ENCODE measurements around the gene NAV3.

The NAV3 gene

DNA sequence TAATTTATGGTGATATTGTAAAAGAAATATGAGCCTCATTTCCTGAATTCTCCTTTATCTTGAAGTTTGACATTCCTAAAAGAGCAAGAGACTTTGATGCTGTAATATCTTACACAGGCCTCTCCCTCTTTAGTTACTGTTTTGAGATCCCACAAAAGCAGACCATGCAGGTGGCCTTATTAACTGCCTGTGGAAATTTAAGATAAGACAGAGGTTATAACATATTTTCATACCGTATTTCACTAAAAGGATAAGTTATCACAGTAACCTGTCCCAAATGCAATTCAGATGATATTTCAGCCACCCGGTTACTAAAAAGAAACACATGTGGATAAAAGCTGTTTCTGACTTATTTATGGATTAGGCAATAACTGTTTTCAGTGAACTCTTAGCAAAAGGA lies 150.1 kb downstream of the NAV3 start:
- DNase-seq (ENCODE audit: low read depth in 2 of 3, low spot score in 2 of 3), result no peak

DNA sequence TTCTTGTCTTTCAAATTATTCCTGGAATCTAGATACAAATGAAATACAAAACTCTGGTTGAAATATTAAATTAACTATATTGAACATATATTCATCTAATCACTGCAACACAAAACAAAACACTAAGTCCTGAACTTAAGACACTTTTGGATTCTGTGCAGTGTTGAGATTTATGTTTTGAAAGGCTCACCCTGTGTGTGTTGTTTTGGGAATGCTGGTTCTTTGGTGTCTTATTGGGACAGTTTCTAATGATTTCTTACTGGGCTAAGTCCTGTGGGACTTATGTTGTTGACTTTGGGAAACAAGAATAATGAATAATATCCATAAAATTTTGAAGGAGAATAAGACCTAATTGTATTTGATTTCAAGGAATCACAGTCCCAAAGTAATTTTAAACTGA lies 153.2 kb downstream of the NAV3 start:
- no peak for DNase-seq (ENCODE audit: low read depth in 2 of 3, low spot score in 2 of 3)

DNA sequence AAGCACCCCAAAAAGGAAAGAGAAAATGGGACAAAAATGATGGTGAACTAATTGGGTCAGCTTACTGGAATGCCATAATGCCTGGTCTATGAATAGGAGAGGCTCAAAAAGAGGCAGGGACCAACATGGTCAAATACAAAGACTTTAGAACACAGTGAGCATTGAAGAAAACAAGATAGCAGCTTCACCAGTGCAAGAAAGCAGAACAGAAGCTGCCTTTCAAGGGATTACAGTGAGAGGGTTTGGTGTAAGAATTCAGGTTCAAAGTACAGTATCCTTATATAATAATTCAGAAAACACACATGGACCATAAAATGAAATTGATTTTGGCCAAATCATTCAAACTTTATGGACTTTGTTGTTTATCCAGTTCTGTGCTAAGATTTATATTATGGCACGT lies 162.1 kb downstream of the NAV3 start:
- DNase-seq (ENCODE audit: low read depth in 2 of 3, low spot score in 2 of 3), result no peak

DNA sequence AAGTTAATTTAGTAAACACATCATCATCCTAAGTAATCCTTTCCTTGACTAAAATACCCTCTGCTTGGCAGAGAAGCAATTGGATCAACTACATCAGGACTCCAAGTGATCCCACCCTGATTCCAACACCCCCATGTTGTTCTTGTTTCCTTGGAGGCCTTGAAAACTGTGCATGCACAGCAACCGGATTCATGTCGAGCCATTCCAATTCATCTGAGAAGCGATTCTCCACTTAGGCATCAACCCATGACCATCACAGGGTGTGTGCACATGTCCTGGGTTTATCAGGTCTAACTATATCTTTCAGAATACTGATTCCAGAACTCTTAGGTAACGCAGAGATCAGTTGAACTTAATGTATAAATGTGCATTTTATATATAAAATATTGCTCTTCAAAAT lies 163.0 kb downstream of the NAV3 start:
- no peak for DNase-seq (ENCODE audit: low read depth in 2 of 3, low spot score in 2 of 3)

DNA sequence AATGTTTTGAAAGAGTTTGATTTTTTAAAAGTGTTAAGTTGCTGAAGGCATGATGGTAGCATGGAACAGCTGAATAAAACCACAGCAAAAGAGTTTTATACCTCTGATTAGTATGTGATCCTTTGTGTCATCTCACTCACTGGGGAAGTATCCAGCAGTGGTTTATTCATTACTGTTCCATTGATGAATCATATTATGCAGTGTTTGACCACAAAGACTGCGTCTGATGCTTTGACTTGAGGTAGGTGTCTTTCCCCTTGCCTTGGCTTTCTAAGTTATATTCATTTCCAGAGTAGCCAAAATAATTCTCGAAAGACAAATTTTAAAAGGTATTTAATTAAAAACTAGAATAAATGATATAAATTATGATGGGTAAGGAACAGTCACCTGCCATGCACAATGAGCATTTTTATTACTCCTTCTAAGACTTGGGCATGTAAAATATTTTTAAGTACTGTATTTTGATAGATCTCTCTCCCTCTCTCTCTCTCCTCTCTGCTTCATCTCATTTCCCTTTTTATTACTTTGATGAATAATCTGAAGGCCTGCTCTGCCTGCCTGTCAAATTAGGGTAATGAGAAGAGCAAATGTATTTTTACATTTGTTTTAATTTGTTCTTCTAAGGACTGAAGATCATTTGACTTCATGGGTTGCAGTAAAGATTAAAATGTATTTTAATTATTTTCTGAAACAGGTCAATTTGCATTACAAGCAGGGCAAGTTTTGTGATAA lies 164.9 kb downstream of the NAV3 start:
- DNase-seq (ENCODE audit: low read depth in 2 of 3, low spot score in 2 of 3), result no peak

DNA sequence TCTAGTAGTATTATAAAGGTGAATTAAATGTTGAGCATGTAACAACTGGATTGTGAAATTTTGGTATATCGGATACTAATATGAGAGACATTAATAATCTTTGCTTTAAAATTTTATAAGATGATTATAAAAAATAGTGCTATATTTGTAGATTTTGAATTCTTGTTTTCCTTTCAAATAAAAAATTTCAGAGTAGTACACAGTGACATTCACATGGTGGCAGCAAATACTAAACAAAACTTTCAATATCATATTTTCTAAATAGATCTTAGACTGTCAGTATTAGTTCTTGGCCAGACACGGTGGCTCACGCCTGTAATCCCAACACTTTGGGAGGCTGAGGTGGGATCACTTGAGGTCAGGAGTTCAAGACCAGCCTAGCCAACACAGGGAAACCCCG lies 166.0 kb downstream of the NAV3 start:
- no peak for DNase-seq (ENCODE audit: low read depth in 2 of 3, low spot score in 2 of 3)

DNA sequence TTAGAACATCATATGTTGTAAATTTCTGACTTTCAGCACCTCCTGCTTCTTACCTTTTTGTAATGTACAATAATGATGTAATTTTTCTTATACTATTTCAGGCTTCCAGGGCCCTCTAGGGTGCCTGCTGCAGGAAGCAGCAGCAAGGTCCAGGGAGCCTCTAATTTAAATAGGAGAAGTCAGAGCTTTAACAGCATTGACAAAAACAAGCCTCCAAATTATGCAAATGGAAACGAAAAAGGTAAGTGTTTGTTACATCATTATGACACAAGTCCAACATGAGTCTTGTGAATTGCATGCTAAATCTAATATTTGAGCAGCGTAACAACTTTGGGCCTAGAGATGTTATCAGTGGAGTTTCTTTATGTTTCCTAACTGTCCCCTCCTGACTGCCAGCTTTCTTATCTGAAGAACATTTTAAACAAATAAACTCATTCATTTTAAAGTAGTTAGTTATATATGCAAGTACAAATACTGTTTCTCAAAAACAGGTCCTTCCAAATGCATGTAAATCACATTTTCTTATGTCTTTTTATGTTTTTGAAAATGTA lies 167.6 kb downstream of the NAV3 start:
- DNase-seq (ENCODE audit: low read depth in 2 of 3, low spot score in 2 of 3), result no peak

DNA sequence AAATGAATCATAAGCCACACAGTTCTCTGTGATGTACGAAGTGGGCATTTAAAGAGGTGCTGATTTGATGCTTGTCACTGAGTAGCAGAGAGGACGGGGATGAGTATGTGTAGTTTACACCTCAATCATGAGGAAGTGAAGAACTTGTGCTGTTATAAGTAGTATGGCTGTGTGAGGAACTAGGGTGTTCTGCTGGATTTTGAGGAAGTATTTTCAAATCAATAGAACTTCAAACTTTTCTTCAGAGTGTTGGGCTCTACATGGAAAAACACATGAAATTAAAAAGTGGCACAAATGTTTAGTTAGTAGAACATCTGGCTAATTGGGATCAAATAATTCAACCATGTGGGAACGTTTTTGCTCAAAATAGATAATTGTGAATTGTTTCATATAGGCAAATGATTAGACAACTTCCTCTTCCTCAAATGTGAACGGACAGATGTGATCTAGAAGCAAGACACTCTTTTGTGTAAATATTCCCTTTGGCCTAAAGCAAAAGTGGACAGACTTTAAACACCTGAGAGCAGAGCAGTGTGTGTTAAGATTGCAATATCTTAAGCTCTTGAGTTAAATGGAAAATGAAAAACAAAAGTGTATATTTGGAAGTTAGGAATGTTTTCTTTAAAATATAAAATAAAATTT lies 168.5 kb downstream of the NAV3 start:
- DNase-seq (ENCODE audit: low read depth in 2 of 3, low spot score in 2 of 3), result no peak

DNA sequence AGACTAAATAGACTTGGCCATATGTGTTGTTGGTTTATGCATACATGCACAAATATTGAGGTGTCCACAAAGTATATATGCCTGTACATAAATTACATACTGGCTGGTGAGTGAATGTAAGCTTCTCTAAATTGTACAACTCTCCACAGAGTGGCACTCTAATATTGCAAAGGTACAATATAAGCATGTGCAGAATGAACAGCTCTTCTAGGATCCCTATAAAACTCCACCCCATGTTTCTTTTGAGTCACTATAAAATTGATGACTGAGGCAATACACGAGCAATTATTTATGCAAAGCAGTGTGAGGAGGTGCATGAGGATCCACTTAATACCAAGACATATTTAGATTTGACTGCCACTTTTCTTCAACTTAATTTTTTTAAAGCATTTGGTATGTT lies 172.2 kb downstream of the NAV3 start:
- DNase-seq (ENCODE audit: low read depth in 2 of 3, low spot score in 2 of 3), result no peak

DNA sequence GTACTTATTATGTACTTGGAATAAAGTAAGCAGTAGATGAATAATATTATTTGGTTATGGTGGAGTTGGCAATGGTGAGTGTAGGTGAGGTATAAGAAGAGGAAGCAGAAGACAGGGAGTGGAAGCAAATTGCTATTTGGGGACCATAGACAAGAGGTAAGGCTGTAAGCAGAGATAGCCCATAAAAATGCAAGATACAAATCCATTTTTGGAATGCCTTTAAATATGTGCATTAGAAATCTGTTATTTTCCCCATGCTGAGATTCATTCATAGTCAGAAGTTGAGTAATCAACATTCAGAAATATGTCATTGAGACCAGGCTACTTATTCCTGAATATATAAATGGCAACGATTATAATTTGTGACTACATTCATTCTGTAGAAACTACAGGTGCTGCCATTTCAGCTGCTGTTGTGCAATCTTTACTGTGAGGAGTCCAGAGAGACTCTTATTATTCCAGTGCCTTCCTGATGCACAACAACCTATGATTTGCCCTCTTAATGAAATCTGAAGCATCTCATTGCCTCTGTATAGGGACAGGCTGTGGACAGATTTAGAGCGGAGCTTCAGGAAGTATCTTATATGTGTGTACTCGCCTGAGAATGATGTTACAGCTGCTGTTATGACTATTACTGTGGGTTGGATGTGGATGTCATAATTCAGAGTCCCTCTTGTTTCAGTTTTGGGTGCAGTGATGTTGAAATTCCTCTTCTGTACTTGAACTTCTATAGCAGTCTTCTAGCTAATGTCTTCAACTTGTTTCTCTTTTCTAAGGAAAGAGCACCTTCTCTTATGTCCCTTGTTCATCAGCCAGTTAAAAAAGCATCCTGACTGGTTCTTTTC lies 173.8 kb downstream of the NAV3 start:
- no peak for DNase-seq (ENCODE audit: low read depth in 2 of 3, low spot score in 2 of 3)

DNA sequence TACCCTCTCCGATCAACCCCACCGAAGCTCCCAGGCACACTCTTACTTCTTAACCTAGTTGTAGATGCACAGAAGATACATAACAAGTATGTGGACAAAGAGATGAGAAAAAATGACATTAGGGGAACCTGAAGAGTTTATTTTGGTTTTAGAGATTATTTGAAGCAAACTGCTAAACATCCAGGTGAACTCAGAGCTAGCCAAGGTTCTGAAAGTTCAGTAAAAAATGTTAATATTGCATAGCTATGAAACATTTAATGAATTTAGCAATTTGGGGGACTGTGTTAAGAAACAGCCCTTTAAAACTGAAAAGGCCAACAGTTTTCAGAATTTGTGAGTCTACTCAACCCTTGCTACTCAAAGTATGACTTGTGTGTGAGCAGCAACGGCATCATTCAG lies 174.4 kb downstream of the NAV3 start:
- no peak for DNase-seq (ENCODE audit: low read depth in 2 of 3, low spot score in 2 of 3)

DNA sequence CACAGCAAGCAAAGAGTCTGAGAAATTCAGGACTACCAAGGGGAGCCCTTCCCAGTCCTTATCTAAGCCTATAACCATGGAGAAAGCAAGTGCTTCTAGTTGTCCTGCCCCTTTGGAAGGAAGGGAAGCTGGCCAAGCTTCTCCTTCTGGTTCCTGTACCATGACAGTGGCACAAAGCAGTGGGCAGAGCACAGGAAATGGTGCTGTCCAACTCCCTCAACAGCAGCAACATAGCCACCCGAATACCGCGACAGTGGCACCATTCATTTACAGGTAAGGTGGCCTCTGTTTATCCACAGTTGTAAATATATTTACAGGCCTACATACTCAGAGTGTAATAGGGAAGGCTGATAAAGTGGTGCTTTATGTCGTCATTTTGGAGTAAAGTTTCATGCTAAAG lies 176.5 kb downstream of the NAV3 start:
- no peak for DNase-seq (ENCODE audit: low read depth in 2 of 3, low spot score in 2 of 3)

DNA sequence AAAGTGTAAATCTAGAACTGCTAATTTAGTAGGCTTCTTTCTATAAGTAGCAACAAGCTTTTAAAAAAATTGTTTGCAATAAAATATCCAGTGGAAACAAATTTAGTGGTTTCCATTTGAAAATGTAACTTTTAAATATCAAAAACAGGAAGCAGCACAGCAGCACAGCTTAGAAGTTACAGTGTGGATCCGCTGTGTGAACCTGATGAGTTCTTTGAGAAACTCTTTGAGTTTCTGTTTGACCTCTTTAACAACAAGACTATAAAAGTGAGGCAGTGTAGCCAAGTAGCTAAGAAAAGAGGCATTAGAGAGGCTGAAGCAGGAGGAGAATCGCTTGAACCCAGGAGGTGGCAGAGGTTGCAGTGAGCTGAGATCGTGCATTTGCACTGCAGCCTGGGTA lies 178.3 kb downstream of the NAV3 start:
- DNase-seq (ENCODE audit: low read depth in 2 of 3, low spot score in 2 of 3), result no peak

DNA sequence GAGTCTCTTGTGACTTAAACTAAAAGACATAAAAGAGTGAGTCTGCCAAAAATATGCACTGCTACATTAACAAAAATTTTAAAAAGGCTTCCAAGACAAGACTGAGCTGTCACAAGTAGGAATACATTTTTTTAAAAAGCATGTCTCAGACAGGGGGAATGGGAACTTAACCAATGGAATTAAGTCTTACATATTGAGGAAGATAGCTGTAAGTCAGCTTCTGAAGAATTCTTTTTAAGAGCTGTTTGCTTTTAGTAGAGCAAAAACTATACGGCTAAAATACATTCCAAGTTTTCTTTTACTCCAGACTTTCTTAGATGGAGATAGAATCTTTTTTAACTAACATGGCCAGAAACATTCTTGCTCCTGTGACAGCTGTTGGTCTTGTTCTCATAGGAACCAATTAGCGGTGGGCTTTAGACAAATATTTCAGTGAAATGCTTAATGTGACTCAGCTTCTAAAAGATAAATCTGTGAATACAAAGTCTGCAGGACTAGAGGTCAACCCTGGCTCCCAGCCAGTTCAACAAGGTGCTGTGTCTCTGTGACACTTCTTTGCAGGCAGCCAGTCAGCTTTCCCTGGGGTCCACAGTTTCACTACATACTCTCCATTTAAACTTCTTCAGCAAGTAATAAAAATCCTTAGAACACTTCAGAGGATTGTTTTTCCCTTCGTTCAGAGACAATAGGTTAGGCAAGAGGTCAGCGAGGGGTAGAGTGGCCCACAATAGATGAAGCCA lies 187.6 kb downstream of the NAV3 start:
- no peak for DNase-seq (ENCODE audit: low read depth in 2 of 3, low spot score in 2 of 3)

DNA sequence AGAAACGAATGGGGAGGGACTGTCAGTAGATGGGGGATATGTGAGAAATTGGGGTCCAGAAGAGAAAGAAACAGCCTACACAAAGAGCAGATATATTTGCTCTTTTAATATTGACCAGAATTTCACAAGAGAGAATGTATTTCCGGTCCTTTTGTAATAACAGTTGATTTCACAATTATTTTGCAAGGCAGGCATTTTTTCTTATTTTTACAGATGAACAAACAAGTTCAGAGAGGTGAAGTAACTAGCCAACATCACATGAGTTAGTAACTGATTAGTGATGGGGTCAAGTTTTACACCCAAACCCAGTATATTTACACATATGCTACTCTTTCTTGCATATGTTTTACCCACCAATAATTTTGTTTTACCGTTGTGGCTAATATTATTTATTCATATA lies 188.2 kb downstream of the NAV3 start:
- DNase-seq (ENCODE audit: low read depth in 2 of 3, low spot score in 2 of 3), result no peak

DNA sequence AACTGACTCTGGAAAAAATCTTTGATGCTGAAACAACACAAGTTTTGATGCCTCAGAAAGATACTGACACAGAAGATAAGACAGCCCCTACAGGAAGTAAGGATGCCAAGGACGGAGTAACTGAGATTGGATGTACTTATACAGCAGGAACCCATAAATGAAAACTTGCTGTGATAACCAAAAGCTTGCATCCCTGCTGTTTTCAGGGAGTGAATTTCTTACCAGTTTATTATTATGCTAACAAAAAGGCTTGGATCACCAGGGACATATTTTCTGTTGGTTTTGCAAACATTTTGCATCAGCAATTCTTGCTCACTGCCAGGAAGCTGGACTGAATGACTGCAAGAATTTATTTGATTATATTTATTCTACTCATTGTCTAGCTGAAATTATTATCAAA lies 197.7 kb downstream of the NAV3 start:
- DNase-seq (ENCODE audit: low read depth in 2 of 3, low spot score in 2 of 3), result no peak

DNA sequence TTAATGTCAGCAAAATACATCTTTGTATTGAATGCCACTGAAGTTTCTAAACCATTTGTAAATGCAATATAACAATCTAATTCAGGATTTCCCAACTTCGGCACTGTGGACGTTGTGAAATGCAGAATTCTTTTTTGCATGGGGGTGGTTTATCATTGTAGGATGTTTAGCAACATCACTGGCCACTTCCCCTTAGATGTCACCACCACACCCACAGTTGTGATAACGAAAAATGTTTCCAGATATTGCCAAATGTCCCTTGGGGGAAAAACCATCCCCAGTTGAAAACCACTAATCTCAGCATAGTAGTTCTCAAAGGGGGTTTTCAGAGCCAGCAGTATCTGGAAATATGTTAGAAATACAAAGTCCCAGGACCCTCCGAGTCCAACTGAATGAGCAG lies 203.3 kb downstream of the NAV3 start:
- no peak for DNase-seq (ENCODE audit: low read depth in 2 of 3, low spot score in 2 of 3)

DNA sequence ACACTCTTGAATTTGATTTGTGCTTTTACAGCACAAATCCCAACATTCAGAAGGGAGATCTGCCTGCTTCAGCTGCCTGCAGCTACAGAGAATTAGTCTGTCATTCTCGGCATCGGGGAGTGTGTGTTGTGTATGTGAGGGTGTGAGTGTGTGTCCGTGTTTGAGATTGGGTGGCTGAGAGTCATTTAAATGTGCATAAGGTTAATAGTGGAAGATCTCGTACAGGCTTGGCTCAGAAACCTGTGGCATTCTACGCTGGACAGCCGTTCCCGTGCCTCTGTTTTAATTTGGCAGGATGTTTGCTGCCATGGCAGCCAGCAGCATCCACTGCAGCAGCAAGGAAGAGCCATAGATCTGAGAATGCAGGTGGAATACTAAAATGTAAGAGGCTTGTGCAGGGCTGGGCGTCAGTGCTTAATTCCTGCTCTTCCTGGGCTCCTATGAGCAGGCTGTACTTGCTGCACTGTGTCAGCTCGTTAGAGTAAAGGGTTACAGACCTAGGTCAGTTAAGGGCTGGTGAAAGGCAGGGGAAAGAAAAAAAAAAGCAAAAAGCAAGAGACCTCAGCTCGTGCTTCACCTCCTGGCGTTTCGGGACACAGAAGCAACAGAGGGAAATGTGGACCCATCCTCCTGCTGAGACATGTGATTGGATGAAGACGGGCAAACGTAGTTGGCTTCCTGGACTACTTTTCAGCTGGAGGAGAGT lies 205.4 kb downstream of the NAV3 start:
- no peak for DNase-seq (ENCODE audit: low read depth in 2 of 3, low spot score in 2 of 3)

DNA sequence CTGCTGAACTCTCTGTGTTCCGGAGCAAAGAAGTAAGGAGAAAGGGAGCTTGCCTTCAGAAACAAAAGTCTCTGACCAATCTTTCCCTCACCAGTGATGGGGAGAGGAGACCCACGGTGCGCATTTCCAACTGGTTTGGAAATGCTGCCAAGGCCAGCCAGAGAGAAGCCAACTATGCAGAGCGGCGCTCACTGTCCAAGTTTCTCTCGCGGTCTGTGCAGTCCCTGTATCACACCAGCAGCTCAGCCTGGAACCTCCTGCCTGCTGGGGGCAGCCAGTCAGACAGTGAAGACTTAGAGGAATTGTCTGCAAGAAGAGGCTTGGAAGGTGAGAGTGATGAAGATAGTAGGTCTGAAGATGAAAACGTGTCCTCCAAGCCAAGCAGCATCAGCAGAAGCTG lies 206.2 kb downstream of the NAV3 start:
- DNase-seq (ENCODE audit: low read depth in 2 of 3, low spot score in 2 of 3), result no peak

DNA sequence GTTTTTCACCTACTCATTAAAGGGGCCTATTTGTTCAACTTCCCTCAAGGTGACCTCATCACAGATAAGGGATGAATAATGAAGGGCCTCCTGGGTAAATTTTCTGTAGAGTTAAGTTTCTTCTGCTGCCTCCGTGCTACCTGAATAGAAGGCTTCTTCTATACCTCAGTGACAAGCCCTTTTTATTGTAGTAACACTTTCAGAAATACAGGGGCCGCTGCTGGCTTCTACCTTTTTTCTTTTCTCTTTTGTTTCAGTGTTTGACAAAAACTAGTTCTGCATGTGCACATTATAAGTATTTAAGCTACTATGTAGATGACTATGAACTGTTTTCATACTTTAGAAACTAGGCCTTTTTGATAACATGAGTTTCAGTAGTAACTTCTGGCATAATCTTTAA lies 207.0 kb downstream of the NAV3 start:
- DNase-seq (ENCODE audit: low read depth in 2 of 3, low spot score in 2 of 3), result no peak

DNA sequence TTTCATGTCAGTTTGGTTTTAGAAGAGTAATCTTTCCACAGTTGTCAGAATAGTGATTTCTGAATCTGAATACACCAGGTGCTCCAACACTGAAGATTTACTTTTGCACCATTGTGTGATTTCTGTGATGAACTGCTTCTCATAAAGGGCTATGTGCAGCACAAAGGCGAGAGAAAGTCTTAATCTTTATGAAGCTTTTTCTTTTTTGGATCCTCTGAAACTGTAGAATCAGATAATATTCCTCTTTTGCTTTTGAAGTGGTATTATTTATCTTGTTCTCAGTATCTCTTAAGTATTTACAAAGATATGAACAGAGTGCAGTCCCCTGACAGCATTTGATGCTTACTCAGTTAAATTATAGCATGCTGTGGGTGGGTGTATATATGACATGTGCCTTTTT lies 207.8 kb downstream of the NAV3 start:
- DNase-seq (ENCODE audit: low read depth in 2 of 3, low spot score in 2 of 3), result no peak

Data from activated CD8-positive, alpha-beta memory T cell treated with anti-CD3 and anti-CD28 coated beads for 48 hours (primary cell).